WTC11 (cell line): ENCODE data around the gene GMPR. TPM values are rescaled to one million over a fixed set of nuclear protein-coding genes. Genes with fewer than 3 reads are reported as not detected.

Source experiments
- ATAC-seq: fragments of 200-7000 bp; cut with Tn5 transposase; 2 replicates; pipeline ENCODE4 v1.10.0; 2021; ENCODE audit warnings: mild to moderate bottlenecking, moderate library complexity
- CTCF ChIA-PET: fragments of 300-600 bp; sonication (Branson Sonifier 250); formaldehyde crosslinking; loops from one replicate; lab custom pipeline; 2021; ENCODE audit warnings: antibody characterized with exemption; lab: Charles Lee
- POLR2A ChIA-PET: fragments of 350-600 bp; sonication (Branson Sonifier 250); formaldehyde crosslinking; loops from one replicate; lab custom pipeline; 2021; ENCODE audit warnings: antibody characterized with exemption; lab: Charles Lee
- DNase-seq: peaks from one replicate; pipeline ENCODE4 v3.0.0; 2021; ENCODE audit warnings: low spot score
- H3K27ac Mint-ChIP-seq: 2 replicates; pipeline ENCODE4 v1.8.0; 2021; ENCODE audit warnings: mixed read lengths
- H3K27me3 Mint-ChIP-seq: 2 replicates; pipeline ENCODE4 v1.8.0; 2021; ENCODE audit warnings: low read depth, mild to moderate bottlenecking, moderate library complexity, mixed read lengths
- H3K36me3 Mint-ChIP-seq: 2 replicates; pipeline ENCODE4 v1.8.0; 2021; ENCODE audit warnings: mixed read lengths
- H3K4me1 Mint-ChIP-seq: 2 replicates; pipeline ENCODE4 v1.8.0; 2022; ENCODE audit warnings: mixed read lengths
- H3K4me3 Mint-ChIP-seq: 2 replicates; pipeline ENCODE4 v1.8.0; 2021; ENCODE audit warnings: mild to moderate bottlenecking, moderate library complexity, mixed read lengths
- H3K9me3 Mint-ChIP-seq: 2 replicates; pipeline ENCODE4 v1.8.0; 2021; ENCODE audit warnings: mixed read lengths
- ATF3 ChIP-seq: sonication (generic); formaldehyde crosslinking; conservative IDR thresholded peaks from 2 replicates; pipeline ENCODE4 v1.8.1; 2022; ENCODE audit warnings: mild to moderate bottlenecking, missing genetic modification reagents
- CDX4 ChIP-seq: fragments of 250-450 bp; sonication (Bioruptor Pico); IDR thresholded peaks from 2 replicates; pipeline ENCODE4 v1.9.0; 2021; ENCODE audit warnings: moderate library complexity, mild to moderate bottlenecking, inconsistent platforms, borderline replicate concordance
- ERG ChIP-seq: fragments of 250-450 bp; sonication (Bioruptor Pico); IDR thresholded peaks from 2 replicates; pipeline ENCODE4 v1.8.0; 2021; ENCODE audit warnings: mild to moderate bottlenecking
- ETV6 ChIP-seq: sonication (generic); formaldehyde crosslinking; IDR thresholded peaks from 2 replicates; pipeline ENCODE4 v1.8.1; 2022; ENCODE audit warnings: mild to moderate bottlenecking, missing genetic modification reagents
- FOXK1 ChIP-seq: sonication (generic); formaldehyde crosslinking; IDR thresholded peaks from 2 replicates; pipeline ENCODE4 v1.8.0; 2022; ENCODE audit warnings: mild to moderate bottlenecking, moderate library complexity, missing genetic modification reagents
- FOXP1 ChIP-seq: sonication (generic); formaldehyde crosslinking; IDR thresholded peaks from 2 replicates; pipeline ENCODE4 v1.8.0; 2022; ENCODE audit warnings: missing genetic modification reagents, mild to moderate bottlenecking, moderate library complexity, borderline replicate concordance
- GTF2I ChIP-seq: fragments of 250-450 bp; sonication (Bioruptor Pico); conservative IDR thresholded peaks from 2 replicates; pipeline ENCODE4 v1.4.0; 2021; ENCODE audit warnings: mild to moderate bottlenecking
- HMGA2 ChIP-seq: fragments of 250-450 bp; sonication (Bioruptor Pico); IDR thresholded peaks from 2 replicates; pipeline ENCODE4 v1.4.0; 2021; ENCODE audit warnings: mild to moderate bottlenecking, moderate library complexity
- HMGXB4 ChIP-seq: sonication (generic); formaldehyde crosslinking; IDR thresholded peaks from 2 replicates; pipeline ENCODE4 v1.8.1; 2023; ENCODE audit warnings: mild to moderate bottlenecking, moderate library complexity, missing genetic modification reagents
- IRF1 ChIP-seq: sonication (generic); formaldehyde crosslinking; IDR thresholded peaks from 2 replicates; pipeline ENCODE4 v1.8.0; 2023; ENCODE audit warnings: missing genetic modification reagents
- MXD4 ChIP-seq: fragments of 250-450 bp; sonication (Bioruptor Pico); IDR thresholded peaks from 2 replicates; pipeline ENCODE4 v1.8.0; 2021; ENCODE audit warnings: mild to moderate bottlenecking, moderate library complexity, borderline replicate concordance
- NFATC4 ChIP-seq: fragments of 250-450 bp; sonication (Bioruptor Pico); IDR thresholded peaks from 2 replicates; pipeline ENCODE4 v1.9.0; 2021; ENCODE audit warnings: mild to moderate bottlenecking
- NFYB ChIP-seq: sonication (generic); formaldehyde crosslinking; conservative IDR thresholded peaks from 2 replicates; pipeline ENCODE4 v1.8.0; 2022; ENCODE audit warnings: low read depth, missing genetic modification reagents
- TEAD4 ChIP-seq: sonication (generic); formaldehyde crosslinking; IDR thresholded peaks from 2 replicates; pipeline ENCODE4 v1.8.0; 2022; ENCODE audit warnings: mild to moderate bottlenecking, missing genetic modification reagents
- USF1 ChIP-seq: sonication (generic); formaldehyde crosslinking; IDR thresholded peaks from 2 replicates; pipeline ENCODE4 v1.8.0; 2022; ENCODE audit warnings: mild to moderate bottlenecking, missing genetic modification reagents
- ZBTB43 ChIP-seq: sonication (generic); formaldehyde crosslinking; IDR thresholded peaks from 2 replicates; pipeline ENCODE4 v1.8.1; 2023; ENCODE audit warnings: mild to moderate bottlenecking, missing genetic modification reagents
- ZNF396 ChIP-seq: fragments of 250-450 bp; sonication (Bioruptor Pico); IDR thresholded peaks from 2 replicates; pipeline ENCODE4 v1.8.0; 2021; ENCODE audit warnings: mild to moderate bottlenecking, moderate library complexity, borderline replicate concordance
- ZNF425 ChIP-seq: fragments of 250-450 bp; sonication (Bioruptor Pico); conservative IDR thresholded peaks from 2 replicates; pipeline ENCODE4 v1.9.0; 2021; ENCODE audit warnings: mild to moderate bottlenecking
- total RNA-seq: library from RNA; stranded (reverse); gene quantifications from 3 replicates; pipeline ENCODE4 v1.2.3, GENCODE V29; 2021

The GMPR gene
- total RNA-seq, 1 experiment from 2014 or later, result 2.4 TPM

- POLR2A ChIA-PET, result no interaction called here
- Mint-ChIP-seq H3K4me3 (no peak overlapping the region), H3K27ac (no peak overlapping the region), H3K4me1 (peaks cover 18% of the 10 kb centered on the region), H3K9me3 (no peaks in the 10 kb centered on the region), H3K36me3 (no peaks in the 10 kb centered on the region), H3K27me3 (peaks cover 31% of the 10 kb centered on the region)
- no peak for ATAC-seq
- no peak for TF ChIP-seq ZBTB43 (CRISPR knock-in tag)
- no peak for TF ChIP-seq FOXP1
- no peak for DNase-seq
- CTCF ChIA-PET, result no interaction called here
These were observed 5.3 kb downstream of the GMPR start for GRCh38 chr6:16243664-16244063.

GRCh38 chr6:16244446-16244845 is 6.1 kb downstream of the GMPR start:
- peaks cover 13% of the 10 kb centered on the region for H3K4me1 Mint-ChIP-seq
- ChIA-PET CTCF (interaction anchor here (0.6 kb wide), 1 partner anchor 92 kb away, joined by 3 read pairs; no protein-coding TSS in a partner anchor), POLR2A (no interaction called here)
- no peaks in the 10 kb centered on the region for H3K9me3 Mint-ChIP-seq
- ATAC-seq (no peak), DNase-seq (no peak)
- H3K36me3 Mint-ChIP-seq, result no peaks in the 10 kb centered on the region
- no peak overlapping the region for H3K4me3 Mint-ChIP-seq
- peaks cover 23% of the 10 kb centered on the region for H3K27me3 Mint-ChIP-seq
- H3K27ac Mint-ChIP-seq, result no peak overlapping the region
- TF ChIP-seq USF1 (no peak), TEAD4 (CRISPR knock-in tag) (no peak), HMGA2 (CRISPR knock-in tag) (no peak), FOXK1 (no peak), IRF1 (CRISPR knock-in tag) (no peak), MXD4 (CRISPR knock-in tag) (no peak), ZNF425 (CRISPR knock-in tag) (no peak), HMGXB4 (CRISPR knock-in tag) (no peak), NFATC4 (CRISPR knock-in tag) (no peak), CDX4 (CRISPR knock-in tag) (no peak), ZNF396 (no peak), ERG (CRISPR knock-in tag) (no peak), ATF3 (no peak), NFYB (CRISPR knock-in tag) (no peak), GTF2I (CRISPR knock-in tag) (no peak), ETV6 (CRISPR knock-in tag) (no peak)
